Measurements from ENCODE around the gene PHF1. TPM values are rescaled to one million over a fixed set of nuclear protein-coding genes. Genes with fewer than 3 reads are reported as not detected.

Gene PHF1
- total RNA-seq, 1 donor from 2014 or later: 74.3 TPM

GRCh38 chr6:33443025-33443424, 32.2 kb downstream of the PHF1 start:
- H3K9me3 ChIP-seq: no peaks in the 10 kb centered on the region
- no peaks in the 10 kb centered on the region for H3K27me3 ChIP-seq
- no peak overlapping the region for H3K4me3 ChIP-seq
- intact Hi-C loops (cut with DNase I): no loop called here
- TF ChIP-seq CTCF (IDR thresholded peaks at IDR 0.05): no peak
- H3K4me1 ChIP-seq: no peaks in the 10 kb centered on the region
- H3K36me3 ChIP-seq: peaks cover 28% of the 10 kb centered on the region
- no peak for ATAC-seq
- H3K27ac ChIP-seq: no peak overlapping the region
- no peak for DNase-seq

- no peak overlapping the region for H3K27ac ChIP-seq
- H3K36me3 ChIP-seq: peaks cover 28% of the 10 kb centered on the region
- no peak for DNase-seq
These were observed 33.0 kb downstream of the PHF1 start for GRCh38 chr6:33443619-33444504.

GRCh38 chr6:33445119-33445603, 34.3 kb downstream of the PHF1 start:
- no peaks in the 10 kb centered on the region for H3K27me3 ChIP-seq
- intact Hi-C loops (cut with DNase I): no loop called here
- no peak overlapping the region for H3K4me3 ChIP-seq
- H3K4me1 ChIP-seq: no peaks in the 10 kb centered on the region
- no peak for DNase-seq
- TF ChIP-seq CTCF (IDR thresholded peaks at IDR 0.05): no peak
- peak overlapping the region; percentile 61 for H3K27ac ChIP-seq
- H3K9me3 ChIP-seq: no peaks in the 10 kb centered on the region
- H3K36me3 ChIP-seq: peaks cover 28% of the 10 kb centered on the region
- peak; percentile 61 for ATAC-seq

More at GRCh38 chr6:33443619-33444504, 33.0 kb downstream of the PHF1 start:
- Histone ChIP-seq H3K27me3 (no peaks in the 10 kb centered on the region), H3K4me1 (no peaks in the 10 kb centered on the region), H3K9me3 (no peaks in the 10 kb centered on the region), H3K4me3 (no peak overlapping the region)
- no peak for TF ChIP-seq CTCF (IDR thresholded peaks at IDR 0.05)
- ATAC-seq: no peak
- intact Hi-C loops (cut with DNase I): no loop called here

- Histone ChIP-seq H3K27me3 (no peaks in the 10 kb centered on the region), H3K4me1 (no peaks in the 10 kb centered on the region), H3K27ac (peak overlapping the region; percentile 61), H3K4me3 (no peak overlapping the region), H3K9me3 (no peaks in the 10 kb centered on the region), H3K36me3 (peaks cover 26% of the 10 kb centered on the region)
- intact Hi-C loops (cut with DNase I): no loop called here
- ATAC-seq (no peak), DNase-seq (no peak)
- TF ChIP-seq CTCF (IDR thresholded peaks at IDR 0.05): no peak
These were observed 35.5 kb downstream of the PHF1 start for GRCh38 chr6:33446356-33446755.

- H3K27me3 ChIP-seq: no peaks in the 10 kb centered on the region
- peaks cover 10% of the 10 kb centered on the region for H3K36me3 ChIP-seq
- TF ChIP-seq CTCF (IDR thresholded peaks at IDR 0.05): no peak
- no peak overlapping the region for H3K27ac ChIP-seq
- peaks cover 15% of the 10 kb centered on the region for H3K4me1 ChIP-seq
- no peak overlapping the region for H3K4me3 ChIP-seq
- intact Hi-C loops (cut with DNase I): no loop called here
- no peaks in the 10 kb centered on the region for H3K9me3 ChIP-seq
- DNase-seq (no peak), ATAC-seq (peak; percentile 1)
These were observed 39.6 kb downstream of the PHF1 start for GRCh38 chr6:33450434-33450833.
